Osteocyte (in vitro differentiated cells): Measurements from ENCODE around the gene TBX21. TPM values are rescaled to one million over a fixed set of nuclear protein-coding genes. Genes with fewer than 3 reads are reported as not detected.

Experiments used
- DNase-seq: peaks from one replicate; pipeline ENCODE4 v3.0.0; 2021; ENCODE audit warnings: mixed read lengths; ENCODE audit not compliant: unreplicated experiment; ENCODE audit errors: extremely low spot score
- H3K27ac Mint-ChIP-seq: one replicate; pipeline ENCODE4 v1.8.0; 2021; ENCODE audit warnings: mild to moderate bottlenecking, mixed read lengths; ENCODE audit not compliant: unreplicated experiment
- H3K27me3 Mint-ChIP-seq: one replicate; pipeline ENCODE4 v1.8.0; 2021; ENCODE audit warnings: mixed read lengths; ENCODE audit not compliant: unreplicated experiment
- H3K36me3 Mint-ChIP-seq: one replicate; pipeline ENCODE4 v1.8.0; 2021; ENCODE audit warnings: mixed read lengths; ENCODE audit not compliant: unreplicated experiment
- H3K4me1 Mint-ChIP-seq: one replicate; pipeline ENCODE4 v1.8.0; 2021; ENCODE audit warnings: mixed read lengths; ENCODE audit not compliant: unreplicated experiment
- H3K4me3 Mint-ChIP-seq: one replicate; pipeline ENCODE4 v1.8.0; 2021; ENCODE audit warnings: mild to moderate bottlenecking, moderate library complexity, mixed read lengths; ENCODE audit not compliant: unreplicated experiment
- H3K9me3 Mint-ChIP-seq: one replicate; pipeline ENCODE4 v1.8.0; 2021; ENCODE audit warnings: mixed read lengths; ENCODE audit not compliant: unreplicated experiment
- total RNA-seq: library from RNA; stranded (reverse); gene quantifications from 2 replicates; pipeline ENCODE4 v1.2.1, GENCODE V29; 2021
- TF ChIP-seq, protein P1 (sequence below): fragments of 200-600 bp; sonication (generic); IDR thresholded peaks from 2 replicates; pipeline ENCODE4 v1.5.0; 2021; ENCODE audit warnings: antibody characterized with exemption, mild to moderate bottlenecking, moderate library complexity

Gene TBX21
- total RNA-seq, 1 donor from 2014 or later, result not detected

DNA sequence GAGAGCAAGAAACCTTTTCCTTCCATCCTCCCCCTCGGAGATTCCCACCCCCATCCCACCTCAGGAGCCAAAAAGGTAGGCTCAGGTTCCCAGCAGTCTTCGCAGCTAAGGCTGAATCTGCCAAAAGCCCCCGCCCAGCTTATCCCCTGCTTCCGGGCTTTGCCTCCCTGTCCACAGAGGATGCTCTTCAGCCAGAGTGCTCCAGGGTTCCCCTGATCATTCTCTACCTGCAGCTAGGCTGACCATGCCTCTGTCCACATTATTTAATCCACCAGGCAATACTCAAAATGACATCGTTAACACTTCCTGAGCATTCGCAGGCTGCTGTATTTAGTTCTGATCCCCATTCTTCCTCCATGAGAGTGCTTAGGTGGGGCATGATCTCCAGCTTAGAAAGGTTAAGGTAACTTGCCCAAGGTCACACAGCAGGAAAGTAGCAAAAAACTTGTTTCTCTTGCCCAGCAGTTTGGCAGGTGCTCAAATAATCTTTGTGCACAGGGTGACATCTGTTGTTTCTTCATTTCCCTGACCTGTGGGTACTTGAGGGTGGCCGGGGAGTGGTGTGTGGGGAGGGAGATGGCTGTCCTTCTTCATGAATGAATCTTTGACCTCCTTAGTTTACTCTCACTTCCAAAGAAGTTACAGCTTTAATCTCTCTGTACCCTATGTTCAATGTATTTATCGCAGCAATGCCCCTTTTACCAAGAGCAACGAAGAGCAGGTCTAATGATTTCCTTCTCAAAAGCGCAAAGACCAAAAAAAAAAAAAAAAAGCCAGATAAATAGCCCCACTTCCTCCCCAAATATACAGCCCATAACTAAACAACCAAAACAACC, 39.9 kb upstream of the TBX21 start:
- Mint-ChIP-seq H3K27me3 (no peaks in the 10 kb centered on the region), H3K9me3 (no peaks in the 10 kb centered on the region), H3K4me3 (peak overlapping the region; percentile 83), H3K4me1 (peaks cover 22% of the 10 kb centered on the region), H3K36me3 (no peaks in the 10 kb centered on the region), H3K27ac (peak overlapping the region; percentile 70)
- no peak for DNase-seq
- TF ChIP-seq, protein P1, sequence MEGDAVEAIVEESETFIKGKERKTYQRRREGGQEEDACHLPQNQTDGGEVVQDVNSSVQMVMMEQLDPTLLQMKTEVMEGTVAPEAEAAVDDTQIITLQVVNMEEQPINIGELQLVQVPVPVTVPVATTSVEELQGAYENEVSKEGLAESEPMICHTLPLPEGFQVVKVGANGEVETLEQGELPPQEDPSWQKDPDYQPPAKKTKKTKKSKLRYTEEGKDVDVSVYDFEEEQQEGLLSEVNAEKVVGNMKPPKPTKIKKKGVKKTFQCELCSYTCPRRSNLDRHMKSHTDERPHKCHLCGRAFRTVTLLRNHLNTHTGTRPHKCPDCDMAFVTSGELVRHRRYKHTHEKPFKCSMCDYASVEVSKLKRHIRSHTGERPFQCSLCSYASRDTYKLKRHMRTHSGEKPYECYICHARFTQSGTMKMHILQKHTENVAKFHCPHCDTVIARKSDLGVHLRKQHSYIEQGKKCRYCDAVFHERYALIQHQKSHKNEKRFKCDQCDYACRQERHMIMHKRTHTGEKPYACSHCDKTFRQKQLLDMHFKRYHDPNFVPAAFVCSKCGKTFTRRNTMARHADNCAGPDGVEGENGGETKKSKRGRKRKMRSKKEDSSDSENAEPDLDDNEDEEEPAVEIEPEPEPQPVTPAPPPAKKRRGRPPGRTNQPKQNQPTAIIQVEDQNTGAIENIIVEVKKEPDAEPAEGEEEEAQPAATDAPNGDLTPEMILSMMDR, result no peak

DNA sequence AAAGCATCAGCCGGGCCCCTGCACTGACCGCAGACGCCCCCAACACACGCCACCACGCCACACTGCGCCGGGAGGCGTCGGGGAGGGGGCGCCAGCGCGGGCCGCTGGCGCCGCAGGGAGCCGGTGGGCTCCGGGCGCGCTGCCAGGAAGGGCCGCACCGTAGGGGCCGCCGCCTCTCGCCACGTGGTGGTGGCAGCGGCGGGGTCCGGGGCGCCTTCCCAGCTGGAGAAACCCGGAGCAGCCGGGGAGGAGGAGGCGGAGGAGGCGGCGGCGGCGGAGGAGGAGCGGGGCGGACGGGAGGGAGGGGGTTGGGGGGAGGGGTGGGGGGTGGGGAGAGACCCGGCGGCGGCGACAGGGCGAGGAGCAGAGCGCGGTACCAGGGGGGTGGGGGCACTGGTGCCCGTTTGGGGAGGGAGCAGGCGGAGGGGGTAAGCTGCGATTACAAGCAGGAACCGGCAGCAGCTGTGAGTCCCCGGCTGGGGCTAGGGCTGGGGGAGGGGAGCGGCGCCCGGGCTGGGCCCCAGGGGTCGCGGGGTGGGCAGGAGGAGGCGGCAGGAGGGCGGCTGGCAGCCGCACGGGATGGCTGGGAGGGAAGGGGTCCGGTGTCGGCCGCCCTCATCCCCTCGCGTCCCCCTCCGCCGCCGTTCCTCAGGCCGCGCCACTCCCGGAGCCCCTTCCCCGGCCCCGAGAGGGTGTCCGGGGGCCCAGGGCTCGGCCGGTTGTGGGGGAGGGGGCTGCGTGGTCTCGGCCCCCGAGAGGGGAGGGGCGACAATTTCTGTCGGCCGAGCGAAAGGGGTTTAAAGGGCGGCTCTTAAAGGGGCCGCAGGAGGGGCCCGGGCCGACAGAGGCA, 39.1 kb upstream of the TBX21 start, which contains the start of gene TBKBP1:
Gene TBKBP1, plus strand, starts transcription at position 431 of the 850 bp plus-strand sequence. CDS start 1,952 bp downstream, outside the sequence.
- H3K36me3 Mint-ChIP-seq, result no peaks in the 10 kb centered on the region
- TF ChIP-seq, protein P1, result no peak
- H3K4me3 Mint-ChIP-seq, result peak within 1 kb of the TSS; percentile 83
- H3K4me1 Mint-ChIP-seq, result peaks cover 22% of the 10 kb centered on the region
- no peaks in the 10 kb centered on the region for H3K27me3 Mint-ChIP-seq
- H3K9me3 Mint-ChIP-seq, result no peaks in the 10 kb centered on the region
- no peak for DNase-seq
- peak within 1 kb of the TSS; percentile 70 for H3K27ac Mint-ChIP-seq

DNA sequence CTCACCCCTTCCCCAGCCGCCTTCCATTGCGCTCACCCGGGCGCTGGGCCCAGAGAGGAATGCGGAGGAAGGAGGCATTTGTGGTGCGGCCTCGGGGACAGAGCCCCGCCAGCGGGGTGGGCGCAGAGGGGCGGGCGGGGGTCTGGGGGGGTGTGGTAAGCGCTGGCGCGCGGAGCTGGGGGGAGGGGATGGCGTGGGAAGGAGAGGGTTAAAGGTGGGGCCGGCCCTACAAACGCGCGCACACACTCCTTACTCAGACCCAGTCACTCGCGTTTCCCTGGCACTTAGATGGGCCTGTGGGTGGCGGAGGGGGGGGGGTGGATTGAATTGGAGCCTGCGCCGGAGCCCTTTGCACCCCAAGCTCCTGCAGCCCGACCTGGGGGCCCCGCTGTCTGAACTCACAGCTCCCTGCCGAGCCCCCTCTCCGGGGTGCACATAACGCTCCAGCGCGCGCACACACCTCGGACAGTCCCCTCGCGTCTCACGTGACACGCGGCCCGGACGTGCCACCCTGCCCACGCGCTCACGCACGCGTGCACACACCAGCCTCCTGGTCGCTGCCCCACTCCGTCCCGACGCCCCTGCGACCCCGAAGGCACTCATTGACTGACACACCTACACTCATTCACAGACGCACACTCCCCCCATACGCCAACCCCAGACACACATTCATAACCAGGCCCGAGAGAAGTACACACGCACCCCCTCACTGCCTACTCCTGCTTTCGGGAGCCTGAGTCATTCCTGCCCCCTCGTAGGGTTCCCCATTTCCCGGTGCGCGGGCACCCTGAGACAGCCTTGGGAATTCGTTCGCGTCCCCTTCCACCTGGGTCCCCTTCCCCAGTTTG, 38.2 kb upstream of the TBX21 start:
- H3K4me1 Mint-ChIP-seq, result peaks cover 22% of the 10 kb centered on the region
- no peaks in the 10 kb centered on the region for H3K27me3 Mint-ChIP-seq
- H3K9me3 Mint-ChIP-seq, result no peaks in the 10 kb centered on the region
- H3K4me3 Mint-ChIP-seq, result peak overlapping the region; percentile 79
- no peak for DNase-seq
- TF ChIP-seq, protein P1, result no peak
- H3K36me3 Mint-ChIP-seq, result peaks cover 2% of the 10 kb centered on the region
- H3K27ac Mint-ChIP-seq, result peak overlapping the region; percentile 68

DNA sequence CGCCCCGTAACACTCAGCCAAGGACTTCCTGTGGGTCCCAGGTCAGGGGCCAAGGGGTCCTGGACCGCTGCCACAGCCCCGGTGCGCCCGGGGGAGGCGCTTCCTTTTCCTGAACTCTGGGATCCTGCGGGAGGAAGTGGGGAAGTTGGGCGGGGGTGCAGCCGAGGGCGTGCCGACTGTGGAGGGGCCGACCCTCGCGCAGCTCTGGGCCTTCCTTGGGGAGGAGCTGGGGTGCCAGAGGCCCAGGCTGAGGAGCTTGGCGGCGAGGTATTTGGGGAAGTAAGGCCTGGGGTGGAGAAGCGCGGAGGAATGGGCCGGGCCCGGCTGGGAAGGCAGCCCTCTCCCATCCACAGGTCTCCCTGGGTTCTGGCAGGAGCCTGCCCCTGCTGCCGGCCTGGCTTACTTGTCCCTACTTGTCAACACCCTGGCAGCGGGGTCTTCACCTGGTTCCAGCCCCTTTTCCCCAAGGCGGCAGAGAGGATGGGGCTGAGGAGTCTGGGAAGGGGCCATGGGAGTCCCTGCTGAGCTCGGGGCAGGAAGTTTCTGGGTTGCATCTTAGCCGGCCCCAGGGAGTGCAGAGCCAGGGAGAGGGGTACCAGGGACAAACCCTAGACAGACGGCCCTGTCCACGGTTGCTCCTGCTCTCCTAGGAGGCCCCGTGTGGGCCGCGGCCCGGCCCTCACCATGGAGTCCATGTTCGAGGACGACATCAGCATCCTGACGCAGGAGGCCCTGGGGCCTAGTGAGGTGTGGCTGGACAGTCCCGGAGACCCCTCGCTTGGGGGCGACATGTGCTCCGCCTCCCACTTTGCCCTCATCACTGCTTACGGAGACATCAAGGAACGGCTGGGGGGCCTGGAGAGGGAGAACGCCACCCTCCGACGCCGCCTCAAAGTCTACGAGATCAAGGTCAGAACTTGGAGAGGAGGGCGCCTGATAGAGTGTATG, 37.3 kb upstream of the TBX21 start:
- DNase-seq, result no peak
- Mint-ChIP-seq H3K27me3 (no peaks in the 10 kb centered on the region), H3K27ac (peak overlapping the region; percentile 68), H3K4me3 (peak overlapping the region; percentile 79), H3K4me1 (peaks cover 22% of the 10 kb centered on the region), H3K36me3 (peaks cover 5% of the 10 kb centered on the region), H3K9me3 (no peaks in the 10 kb centered on the region)
- TF ChIP-seq, protein P1, result no peak
